ENCODE measurements around the gene TAGLN2.

TAGLN2 gene

GRCh38 chr1:159939678-159940002, 14.3 kb upstream of the TAGLN2 start:
- no peak for TF ChIP-seq CTCF (IDR thresholded peaks at IDR 0.05; ENCODE audit: poor library complexity, severe bottlenecking)
- no peak overlapping the region for H3K4me3 ChIP-seq (ENCODE audit: severe bottlenecking)
- no peaks in the 10 kb centered on the region for H3K36me3 ChIP-seq (ENCODE audit: low read depth)

DNA sequence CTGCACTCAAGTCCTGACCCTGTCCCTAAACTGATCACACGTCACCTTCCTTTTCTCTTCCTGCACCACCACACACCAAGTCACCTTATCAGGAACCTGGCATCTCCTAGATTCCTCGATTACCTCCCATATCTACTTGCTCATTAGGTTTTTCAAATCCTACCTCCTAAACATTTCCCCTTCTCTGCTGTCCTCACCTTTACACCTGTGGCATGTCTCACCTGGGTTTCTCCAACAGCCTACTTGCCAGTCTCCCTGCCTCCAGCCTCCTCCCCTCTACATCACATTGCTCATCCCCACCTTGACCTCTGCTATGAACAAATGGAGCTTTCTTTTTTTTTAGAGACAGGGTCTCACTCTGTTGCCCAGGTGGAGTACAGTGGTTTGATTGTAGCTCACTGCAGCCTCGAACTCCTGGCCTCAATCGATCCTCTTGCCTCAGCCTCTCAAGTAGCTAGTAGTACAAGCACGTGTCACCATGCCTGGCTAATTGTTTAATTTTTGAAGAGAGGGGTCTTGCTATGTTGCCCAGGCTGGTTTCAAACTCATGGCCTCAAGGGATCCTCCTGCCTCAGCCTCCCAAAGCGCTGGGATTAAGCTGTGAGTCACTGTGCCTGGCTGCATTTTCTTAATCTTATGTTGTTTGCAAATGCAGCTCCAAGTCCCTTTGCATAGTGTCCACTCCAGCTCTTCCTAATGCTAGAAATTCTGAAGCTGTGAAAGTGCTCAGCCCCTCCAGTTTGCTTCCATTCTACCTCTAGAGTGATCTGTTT, 13.8 kb upstream of the TAGLN2 start:
- TF ChIP-seq CTCF (IDR thresholded peaks at IDR 0.05; ENCODE audit: poor library complexity, severe bottlenecking), result no peak
- no peak overlapping the region for H3K4me3 ChIP-seq (ENCODE audit: severe bottlenecking)
- H3K9me3 ChIP-seq (ENCODE audit: severe bottlenecking), result no peaks in the 10 kb centered on the region
- peaks cover 10% of the 10 kb centered on the region for H3K4me1 ChIP-seq (ENCODE audit: insufficient read depth, poor library complexity, severe bottlenecking)
- ATAC-seq (ENCODE audit: low read depth) (no peak), DNase-seq (ENCODE audit: low spot score) (no peak)
- H3K27me3 ChIP-seq (ENCODE audit: insufficient read depth, poor library complexity, severe bottlenecking), result no peaks in the 10 kb centered on the region
- H3K36me3 ChIP-seq (ENCODE audit: low read depth), result no peaks in the 10 kb centered on the region
- H3K27ac ChIP-seq (ENCODE audit: poor library complexity, severe bottlenecking), result no peak overlapping the region

More at GRCh38 chr1:159939678-159940002, 14.3 kb upstream of the TAGLN2 start:
- peaks cover 15% of the 10 kb centered on the region for H3K4me1 ChIP-seq (ENCODE audit: insufficient read depth, poor library complexity, severe bottlenecking)
- H3K27ac ChIP-seq (ENCODE audit: poor library complexity, severe bottlenecking), result no peak overlapping the region
- no peaks in the 10 kb centered on the region for H3K9me3 ChIP-seq (ENCODE audit: severe bottlenecking)
- no peak for ATAC-seq (ENCODE audit: low read depth)
- no peak for DNase-seq (ENCODE audit: low spot score)
- H3K27me3 ChIP-seq (ENCODE audit: insufficient read depth, poor library complexity, severe bottlenecking), result no peaks in the 10 kb centered on the region

- H3K27me3 ChIP-seq (ENCODE audit: insufficient read depth, poor library complexity, severe bottlenecking), result no peaks in the 10 kb centered on the region
- no peak for TF ChIP-seq CTCF (IDR thresholded peaks at IDR 0.05; ENCODE audit: poor library complexity, severe bottlenecking)
- H3K36me3 ChIP-seq (ENCODE audit: low read depth), result no peaks in the 10 kb centered on the region
- no peak for DNase-seq (ENCODE audit: low spot score)
- H3K27ac ChIP-seq (ENCODE audit: poor library complexity, severe bottlenecking), result no peak overlapping the region
- H3K9me3 ChIP-seq (ENCODE audit: severe bottlenecking), result no peaks in the 10 kb centered on the region
- no peak overlapping the region for H3K4me3 ChIP-seq (ENCODE audit: severe bottlenecking)
- H3K4me1 ChIP-seq (ENCODE audit: insufficient read depth, poor library complexity, severe bottlenecking), result peaks cover 7% of the 10 kb centered on the region
- ATAC-seq (ENCODE audit: low read depth), result no peak
Measured at GRCh38 chr1:159938211-159938852, 13.0 kb upstream of the TAGLN2 start.

GRCh38 chr1:159937054-159937750, 11.9 kb upstream of the TAGLN2 start:
- TF ChIP-seq CTCF (IDR thresholded peaks at IDR 0.05; ENCODE audit: poor library complexity, severe bottlenecking), result no peak
- Histone ChIP-seq H3K27me3 (ENCODE audit: insufficient read depth, poor library complexity, severe bottlenecking) (no peaks in the 10 kb centered on the region), H3K4me1 (ENCODE audit: insufficient read depth, poor library complexity, severe bottlenecking) (peaks cover 14% of the 10 kb centered on the region), H3K4me3 (ENCODE audit: severe bottlenecking) (no peak overlapping the region), H3K36me3 (ENCODE audit: low read depth) (no peaks in the 10 kb centered on the region), H3K9me3 (ENCODE audit: severe bottlenecking) (no peaks in the 10 kb centered on the region), H3K27ac (ENCODE audit: poor library complexity, severe bottlenecking) (no peak overlapping the region)
- DNase-seq (ENCODE audit: low spot score) (no peak), ATAC-seq (ENCODE audit: low read depth) (0 out of 3 replicates have a peak, but pooled peaks have one; percentile 11)

Data from RWPE2 (cell line).